Central memory CD8-positive, alpha-beta T cell (primary cell): ENCODE results near the gene OPHN1.

Source experiments
- ATAC-seq: fragments of 150-1000 bp; cut with Tn5 transposase; replicated peaks from 2 replicates; pipeline ENCODE4 v1.10.0; 2022; ENCODE audit warnings: mild to moderate bottlenecking, moderate FRiP score, moderate number of reproducible peaks; ENCODE audit not compliant: poor library complexity, severe bottlenecking; ENCODE audit errors: extremely low read depth
- DNase-seq, 2 donors: peaks; one replicate each; pipeline ENCODE4 v3.0.0; 2021; ENCODE audit warnings: low spot score in 2 of 2
- H3K27ac Mint-ChIP-seq: one replicate; pipeline ENCODE4 v1.8.0; 2022; ENCODE audit warnings: low read depth, mild to moderate bottlenecking, moderate library complexity, mixed read lengths
- H3K27me3 Mint-ChIP-seq: one replicate; pipeline ENCODE4 v1.8.0; 2022; ENCODE audit warnings: mixed read lengths
- H3K36me3 Mint-ChIP-seq: one replicate; pipeline ENCODE4 v1.8.0; 2022; ENCODE audit warnings: mild to moderate bottlenecking, moderate library complexity, mixed read lengths; ENCODE audit not compliant: insufficient read depth
- H3K4me1 Mint-ChIP-seq: one replicate; pipeline ENCODE4 v1.8.0; 2022; ENCODE audit warnings: mixed read lengths
- H3K4me3 Mint-ChIP-seq: one replicate; pipeline ENCODE4 v1.8.0; 2022; ENCODE audit warnings: mild to moderate bottlenecking, moderate library complexity, mixed read lengths
- H3K9me3 Mint-ChIP-seq: one replicate; pipeline ENCODE4 v1.8.0; 2022; ENCODE audit warnings: mixed read lengths

Gene OPHN1

GRCh38 chrX:68440940-68441339 is 7.6 kb upstream of the OPHN1 start:
- no peak for DNase-seq
- no peak overlapping the region for H3K4me3 Mint-ChIP-seq
- no peaks in the 10 kb centered on the region for H3K9me3 Mint-ChIP-seq
- peaks cover 2% of the 10 kb centered on the region for H3K36me3 Mint-ChIP-seq
- H3K27ac Mint-ChIP-seq: no peak overlapping the region
- H3K4me1 Mint-ChIP-seq: peaks cover 6% of the 10 kb centered on the region
- no peak for ATAC-seq
- H3K27me3 Mint-ChIP-seq: no peaks in the 10 kb centered on the region

GRCh38 chrX:68440442-68440841 is 7.1 kb upstream of the OPHN1 start:
- DNase-seq (no peak), ATAC-seq (no peak)
- Mint-ChIP-seq H3K36me3 (peaks cover 2% of the 10 kb centered on the region), H3K27ac (no peak overlapping the region), H3K27me3 (no peaks in the 10 kb centered on the region), H3K9me3 (no peaks in the 10 kb centered on the region), H3K4me1 (peaks cover 6% of the 10 kb centered on the region), H3K4me3 (no peak overlapping the region)

- Mint-ChIP-seq H3K27me3 (peaks cover 9% of the 10 kb centered on the region), H3K4me1 (peaks cover 6% of the 10 kb centered on the region)
- no peak for ATAC-seq
Observed at GRCh38 chrX:68439341-68439740, 6.0 kb upstream of the OPHN1 start.

DNA sequence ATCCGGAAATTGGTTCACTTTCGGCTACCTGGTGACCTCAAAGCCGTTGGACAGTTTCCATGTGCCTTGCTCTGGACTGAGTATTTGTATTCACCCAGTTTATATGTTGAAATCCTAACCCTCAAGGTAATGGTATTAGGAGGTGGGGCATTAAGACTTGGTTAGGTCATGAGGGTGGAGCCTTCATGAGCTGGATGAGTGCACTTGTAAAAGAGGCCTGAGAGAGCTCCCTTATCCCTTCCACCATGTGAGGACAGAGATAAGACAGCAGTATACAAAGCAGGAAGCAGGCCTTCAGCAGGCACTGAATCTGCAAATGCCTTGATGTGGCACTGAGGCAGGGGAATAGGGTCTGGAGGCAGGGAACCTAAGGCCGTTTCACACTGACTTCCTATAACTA is 5.3 kb upstream of the OPHN1 start:
- Mint-ChIP-seq H3K4me1 (peaks cover 12% of the 10 kb centered on the region), H3K9me3 (no peaks in the 10 kb centered on the region), H3K27ac (no peak overlapping the region), H3K27me3 (peaks cover 17% of the 10 kb centered on the region), H3K4me3 (no peak overlapping the region), H3K36me3 (peaks cover 2% of the 10 kb centered on the region)
- ATAC-seq: no peak
- no peak for DNase-seq

More at GRCh38 chrX:68439341-68439740, 6.0 kb upstream of the OPHN1 start:
- no peak overlapping the region for H3K4me3 Mint-ChIP-seq
- no peaks in the 10 kb centered on the region for H3K9me3 Mint-ChIP-seq
- DNase-seq: no peak
- H3K27ac Mint-ChIP-seq: no peak overlapping the region
- peaks cover 2% of the 10 kb centered on the region for H3K36me3 Mint-ChIP-seq

- Mint-ChIP-seq H3K27me3 (peaks cover 57% of the 10 kb centered on the region), H3K4me3 (peak overlapping the region; percentile 64), H3K9me3 (no peaks in the 10 kb centered on the region), H3K27ac (no peak overlapping the region), H3K4me1 (peaks cover 6% of the 10 kb centered on the region), H3K36me3 (peaks cover 2% of the 10 kb centered on the region)
- DNase-seq (no peak), ATAC-seq (no peak)
Observed at GRCh38 chrX:68433981-68434299, 645 bp upstream of the OPHN1 start.

- Mint-ChIP-seq H3K36me3 (peaks cover 2% of the 10 kb centered on the region), H3K9me3 (no peaks in the 10 kb centered on the region), H3K27ac (no peak overlapping the region), H3K4me1 (peaks cover 6% of the 10 kb centered on the region), H3K4me3 (peak overlapping the region; percentile 64), H3K27me3 (peaks cover 57% of the 10 kb centered on the region)
- no peak for DNase-seq
- ATAC-seq: no peak
Observed at GRCh38 chrX:68432648-68433047, 647 bp downstream of the OPHN1 start.

GRCh38 chrX:68431836-68432235 is 1.5 kb downstream of the OPHN1 start:
- DNase-seq: no peak
- Mint-ChIP-seq H3K27ac (no peak overlapping the region), H3K9me3 (no peaks in the 10 kb centered on the region), H3K27me3 (peaks cover 57% of the 10 kb centered on the region), H3K4me3 (no peak overlapping the region), H3K4me1 (peaks cover 6% of the 10 kb centered on the region), H3K36me3 (peaks cover 2% of the 10 kb centered on the region)
- ATAC-seq: no peak

DNA sequence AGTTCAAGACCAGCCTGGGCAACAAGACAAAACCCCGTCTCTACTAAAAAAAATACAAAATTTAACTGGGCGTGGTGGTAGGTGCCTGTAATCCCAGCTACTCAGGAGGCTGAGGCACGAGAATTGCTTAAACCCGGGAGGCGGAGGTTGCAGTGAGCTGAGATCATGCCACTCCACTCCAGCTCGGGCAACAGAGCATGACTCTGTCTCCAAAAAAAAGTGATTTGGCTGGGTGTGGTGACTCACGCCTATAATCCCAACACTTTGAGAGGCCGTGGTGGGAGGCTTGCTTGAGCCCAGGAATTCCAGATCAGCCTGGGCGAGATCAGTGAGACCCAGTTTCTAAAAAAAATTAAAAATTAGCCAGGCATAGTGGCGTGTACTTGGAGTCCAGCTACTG is 4.1 kb downstream of the OPHN1 start:
- Mint-ChIP-seq H3K4me1 (peaks cover 5% of the 10 kb centered on the region), H3K27me3 (peaks cover 46% of the 10 kb centered on the region), H3K9me3 (no peaks in the 10 kb centered on the region), H3K27ac (no peak overlapping the region), H3K36me3 (peaks cover 2% of the 10 kb centered on the region), H3K4me3 (no peak overlapping the region)
- DNase-seq (no peak), ATAC-seq (no peak)

GRCh38 chrX:68428431-68428830 is 4.9 kb downstream of the OPHN1 start:
- Mint-ChIP-seq H3K4me3 (no peak overlapping the region), H3K9me3 (no peaks in the 10 kb centered on the region), H3K27ac (no peak overlapping the region), H3K27me3 (peaks cover 44% of the 10 kb centered on the region), H3K4me1 (no peaks in the 10 kb centered on the region), H3K36me3 (peaks cover 2% of the 10 kb centered on the region)
- no peak for DNase-seq
- no peak for ATAC-seq

DNA sequence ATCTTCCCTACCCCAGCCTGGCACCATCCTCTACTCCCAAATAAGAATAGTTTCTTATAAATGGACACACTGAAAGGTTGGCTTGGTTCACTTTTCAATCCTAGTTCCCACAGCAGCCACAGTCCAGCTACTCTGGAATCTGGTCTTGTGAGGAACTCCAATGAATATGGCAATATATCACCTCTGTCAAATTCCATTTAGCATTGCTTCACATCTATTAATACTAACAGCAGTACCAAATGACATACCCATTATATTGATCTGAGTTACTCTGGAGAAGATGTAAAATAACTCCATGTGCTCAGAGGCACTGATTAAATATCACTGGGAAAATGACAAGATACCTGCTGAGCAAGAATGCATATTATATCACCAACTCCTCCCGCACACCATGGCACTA is 8.6 kb downstream of the OPHN1 start:
- peaks cover 35% of the 10 kb centered on the region for H3K27me3 Mint-ChIP-seq
- H3K4me3 Mint-ChIP-seq: no peak overlapping the region
- no peaks in the 10 kb centered on the region for H3K36me3 Mint-ChIP-seq
- H3K27ac Mint-ChIP-seq: no peak overlapping the region
- DNase-seq (no peak), ATAC-seq (no peak)
- H3K9me3 Mint-ChIP-seq: no peaks in the 10 kb centered on the region
- no peaks in the 10 kb centered on the region for H3K4me1 Mint-ChIP-seq

- no peaks in the 10 kb centered on the region for H3K4me1 Mint-ChIP-seq
- no peak for ATAC-seq
- H3K36me3 Mint-ChIP-seq: peaks cover 2% of the 10 kb centered on the region
- peaks cover 39% of the 10 kb centered on the region for H3K27me3 Mint-ChIP-seq
- no peaks in the 10 kb centered on the region for H3K9me3 Mint-ChIP-seq
- H3K4me3 Mint-ChIP-seq: no peak overlapping the region
- H3K27ac Mint-ChIP-seq: no peak overlapping the region
- DNase-seq: no peak
Observed at GRCh38 chrX:68422478-68422877, 10.8 kb downstream of the OPHN1 start.

DNA sequence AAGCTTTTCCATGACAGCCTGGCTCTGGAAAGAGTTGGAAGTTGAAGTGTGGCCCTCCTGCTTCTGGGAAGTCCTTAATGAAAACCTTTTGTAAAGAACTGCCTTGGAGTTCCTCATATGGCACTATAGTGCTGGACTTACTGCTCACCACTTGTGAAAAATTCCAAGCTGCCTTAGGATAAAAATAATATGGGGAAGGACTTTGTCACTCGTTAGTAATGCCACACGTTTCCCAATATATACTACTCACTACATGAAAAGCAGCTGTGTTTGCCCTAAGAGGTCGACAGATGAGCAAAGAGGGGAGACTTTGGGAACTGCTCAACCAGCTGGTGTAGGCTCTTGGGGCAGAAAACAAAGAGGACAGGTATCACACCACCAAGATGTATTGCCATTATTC is 11.7 kb downstream of the OPHN1 start:
- DNase-seq (no peak), ATAC-seq (no peak)
- peaks cover 39% of the 10 kb centered on the region for H3K27me3 Mint-ChIP-seq
- H3K36me3 Mint-ChIP-seq: peaks cover 2% of the 10 kb centered on the region
- no peaks in the 10 kb centered on the region for H3K4me1 Mint-ChIP-seq
- H3K27ac Mint-ChIP-seq: no peak overlapping the region
- H3K4me3 Mint-ChIP-seq: no peak overlapping the region
- no peaks in the 10 kb centered on the region for H3K9me3 Mint-ChIP-seq

GRCh38 chrX:68420559-68420958 is 12.7 kb downstream of the OPHN1 start:
- no peak for ATAC-seq
- no peak for DNase-seq
- Mint-ChIP-seq H3K4me1 (no peaks in the 10 kb centered on the region), H3K27ac (no peak overlapping the region), H3K36me3 (peaks cover 2% of the 10 kb centered on the region), H3K4me3 (no peak overlapping the region), H3K27me3 (peaks cover 39% of the 10 kb centered on the region), H3K9me3 (no peaks in the 10 kb centered on the region)

DNA sequence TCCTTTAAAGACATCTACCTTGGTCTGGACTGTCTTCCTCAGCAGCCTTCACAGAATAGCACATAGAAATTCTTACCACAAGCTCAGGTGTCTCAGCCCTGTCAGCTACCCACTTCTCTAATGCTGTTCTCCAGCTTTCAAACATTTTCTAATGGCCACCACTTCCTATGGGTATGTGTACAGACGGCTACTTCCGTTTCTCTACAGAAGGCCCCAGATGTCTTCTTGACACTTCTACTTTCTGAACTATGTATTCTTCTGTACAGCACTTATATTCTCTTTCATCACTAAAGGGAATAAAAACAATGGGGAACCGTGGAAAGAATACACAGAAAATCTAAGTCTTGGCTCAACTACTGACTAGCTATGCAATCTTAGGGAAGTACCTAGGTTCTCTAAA is 13.3 kb downstream of the OPHN1 start:
- no peaks in the 10 kb centered on the region for H3K4me1 Mint-ChIP-seq
- H3K9me3 Mint-ChIP-seq: no peaks in the 10 kb centered on the region
- no peak for ATAC-seq
- H3K27ac Mint-ChIP-seq: no peak overlapping the region
- H3K36me3 Mint-ChIP-seq: peaks cover 2% of the 10 kb centered on the region
- DNase-seq: no peak
- H3K27me3 Mint-ChIP-seq: peaks cover 39% of the 10 kb centered on the region
- H3K4me3 Mint-ChIP-seq: no peak overlapping the region
